ENCODE measurements around the gene AJAP1. TPM values are rescaled to one million over a fixed set of nuclear protein-coding genes. Genes with fewer than 3 reads are reported as not detected.

Gene AJAP1
- total and polyA plus RNA-seq, 2 of the 13 experiments (the other 11 are each of a cell fraction or from before 2014, with no cell fraction given): not detected

DNA sequence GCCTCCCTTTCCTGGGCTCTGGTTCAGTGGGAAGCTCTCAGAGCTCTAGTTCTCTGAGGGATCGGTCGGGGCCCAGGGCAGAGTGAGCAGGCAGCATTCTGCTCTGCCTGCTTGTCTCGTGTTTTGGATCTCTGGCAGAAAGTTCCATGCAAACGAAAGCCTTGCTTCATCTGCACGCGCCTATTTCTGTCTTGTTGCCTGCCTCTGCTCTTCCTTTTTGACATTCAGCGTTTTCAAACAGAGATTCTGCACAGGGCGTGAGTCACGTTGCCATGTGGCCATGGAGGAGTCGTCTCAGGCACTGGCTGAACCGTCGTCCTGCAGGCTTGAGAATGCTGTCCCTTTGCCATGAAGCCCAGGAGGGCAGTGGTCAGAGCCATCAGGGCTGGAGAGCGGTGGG is 20.3 kb downstream of the AJAP1 start:
- no peak overlapping the region for H3K4me3 ChIP-seq (replicated peaks in 1 of 3; ENCODE audit: insufficient read depth in 1 of 3, low read depth in 2 of 3, low read length in 3 of 3)
- H2AFZ ChIP-seq (ENCODE audit: low read length): no peak overlapping the region
- H3K27me3 ChIP-seq (ENCODE audit: control insufficient read depth in 1 of 2, insufficient read depth in 2 of 2, low read length in 2 of 2): peaks cover 1 to 7% of the 10 kb centered on the region in 2 experiments; a peak in 2 of 5 replicates
- intact Hi-C loops (cut with micrococcal nuclease; ENCODE audit: unreplicated experiment): no loop called here
- no peaks in the 10 kb centered on the region for H3K36me3 ChIP-seq (replicated peaks in 1 of 2; ENCODE audit: control insufficient read depth in 1 of 2, insufficient read depth in 2 of 2, low read length in 2 of 2)
- in situ Hi-C loops (cut with HindIII; ENCODE audit: extremely low pct_ligation_motif_present, low pct_unique_long_range_greater_than_20kb): no loop called here
- no peak; the same call in 2 of the 3 replicates for ATAC-seq
- 48% methylated on average over 11 of the region's 13 CpGs for WGBS (ENCODE audit: low lambda C conversion rate)
- H3K27ac ChIP-seq (ENCODE audit: extremely low read length, insufficient read depth, low read length): no peak overlapping the region
- TF ChIP-seq ZNF724P (CRISPR knock-in tag; IDR thresholded peaks at IDR 0.05; ENCODE audit: borderline replicate concordance) (no peak), SAP130 (CRISPR knock-in tag; IDR thresholded peaks at IDR 0.05; ENCODE audit: low read depth) (no peak), ZNF337 (CRISPR knock-in tag; IDR thresholded peaks at IDR 0.05; ENCODE audit: borderline replicate concordance, low read depth) (no peak), MYNN (CRISPR knock-in tag; IDR thresholded peaks at IDR 0.05; ENCODE audit: low read depth) (no peak), NR2C2 (CRISPR knock-in tag; IDR thresholded peaks at IDR 0.05; ENCODE audit: borderline replicate concordance) (no peak), ZNF333 (CRISPR knock-in tag; IDR thresholded peaks at IDR 0.05; ENCODE audit: borderline replicate concordance) (no peak), NCOA1 (CRISPR knock-in tag; IDR thresholded peaks at IDR 0.05) (no peak), MED1 (CRISPR knock-in tag; IDR thresholded peaks at IDR 0.05) (no peak), NAIF1 (CRISPR knock-in tag; IDR thresholded peaks at IDR 0.05; ENCODE audit: borderline replicate concordance) (no peak), STAG1 (CRISPR knock-in tag; IDR thresholded peaks at IDR 0.05) (no peak), AGO2 (optimal IDR thresholded peaks at IDR 0.05; ENCODE audit: low read depth, low read length) (no peak), ZNF788 (CRISPR knock-in tag; IDR thresholded peaks at IDR 0.05; ENCODE audit: borderline replicate concordance) (no peak), RFX1 (IDR thresholded peaks at IDR 0.05) (no peak), ZNF598 (CRISPR knock-in tag; IDR thresholded peaks at IDR 0.05; ENCODE audit: borderline replicate concordance) (no peak), SMC3 (IDR thresholded peaks at IDR 0.05; ENCODE audit: low read length) (no peak), ZSCAN29 (CRISPR knock-in tag; conservative IDR thresholded peaks at IDR 0.05) (no peak), HNRNPH1 (optimal IDR thresholded peaks at IDR 0.05; ENCODE audit: low read depth, low read length) (no peak)
- TF ChIP-seq, protein P1, sequence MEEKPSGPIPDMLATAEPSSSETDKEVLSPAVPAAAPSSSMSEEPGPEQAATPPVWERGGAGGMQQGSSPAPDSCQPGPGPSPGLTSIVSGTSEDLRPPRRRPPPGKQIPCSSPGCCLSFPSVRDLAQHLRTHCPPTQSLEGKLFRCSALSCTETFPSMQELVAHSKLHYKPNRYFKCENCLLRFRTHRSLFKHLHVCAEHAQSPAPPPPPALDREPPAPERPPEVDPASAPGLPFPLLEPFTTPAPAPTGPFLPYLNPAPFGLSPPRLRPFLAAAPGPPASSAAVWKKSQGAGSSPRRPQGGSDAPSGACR (CRISPR knock-in tag; IDR thresholded peaks at IDR 0.05): no peak
- TF ChIP-seq, protein P2, sequence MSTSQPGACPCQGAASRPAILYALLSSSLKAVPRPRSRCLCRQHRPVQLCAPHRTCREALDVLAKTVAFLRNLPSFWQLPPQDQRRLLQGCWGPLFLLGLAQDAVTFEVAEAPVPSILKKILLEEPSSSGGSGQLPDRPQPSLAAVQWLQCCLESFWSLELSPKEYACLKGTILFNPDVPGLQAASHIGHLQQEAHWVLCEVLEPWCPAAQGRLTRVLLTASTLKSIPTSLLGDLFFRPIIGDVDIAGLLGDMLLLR (CRISPR knock-in tag; IDR thresholded peaks at IDR 0.05): no peak
- TF ChIP-seq, protein P3, sequence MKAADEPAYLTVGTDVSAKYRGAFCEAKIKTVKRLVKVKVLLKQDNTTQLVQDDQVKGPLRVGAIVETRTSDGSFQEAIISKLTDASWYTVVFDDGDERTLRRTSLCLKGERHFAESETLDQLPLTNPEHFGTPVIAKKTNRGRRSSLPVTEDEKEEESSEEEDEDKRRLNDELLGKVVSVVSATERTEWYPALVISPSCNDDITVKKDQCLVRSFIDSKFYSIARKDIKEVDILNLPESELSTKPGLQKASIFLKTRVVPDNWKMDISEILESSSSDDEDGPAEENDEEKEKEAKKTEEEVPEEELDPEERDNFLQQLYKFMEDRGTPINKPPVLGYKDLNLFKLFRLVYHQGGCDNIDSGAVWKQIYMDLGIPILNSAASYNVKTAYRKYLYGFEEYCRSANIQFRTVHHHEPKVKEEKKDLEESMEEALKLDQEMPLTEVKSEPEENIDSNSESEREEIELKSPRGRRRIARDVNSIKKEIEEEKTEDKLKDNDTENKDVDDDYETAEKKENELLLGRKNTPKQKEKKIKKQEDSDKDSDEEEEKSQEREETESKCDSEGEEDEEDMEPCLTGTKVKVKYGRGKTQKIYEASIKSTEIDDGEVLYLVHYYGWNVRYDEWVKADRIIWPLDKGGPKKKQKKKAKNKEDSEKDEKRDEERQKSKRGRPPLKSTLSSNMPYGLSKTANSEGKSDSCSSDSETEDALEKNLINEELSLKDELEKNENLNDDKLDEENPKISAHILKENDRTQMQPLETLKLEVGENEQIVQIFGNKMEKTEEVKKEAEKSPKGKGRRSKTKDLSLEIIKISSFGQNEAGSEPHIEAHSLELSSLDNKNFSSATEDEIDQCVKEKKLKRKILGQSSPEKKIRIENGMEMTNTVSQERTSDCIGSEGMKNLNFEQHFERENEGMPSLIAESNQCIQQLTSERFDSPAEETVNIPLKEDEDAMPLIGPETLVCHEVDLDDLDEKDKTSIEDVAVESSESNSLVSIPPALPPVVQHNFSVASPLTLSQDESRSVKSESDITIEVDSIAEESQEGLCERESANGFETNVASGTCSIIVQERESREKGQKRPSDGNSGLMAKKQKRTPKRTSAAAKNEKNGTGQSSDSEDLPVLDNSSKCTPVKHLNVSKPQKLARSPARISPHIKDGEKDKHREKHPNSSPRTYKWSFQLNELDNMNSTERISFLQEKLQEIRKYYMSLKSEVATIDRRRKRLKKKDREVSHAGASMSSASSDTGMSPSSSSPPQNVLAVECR (CRISPR knock-in tag; IDR thresholded peaks at IDR 0.05; ENCODE audit: borderline replicate concordance): no peak
- peaks cover 15% of the 10 kb centered on the region; the same call in 1 of the 2 replicates for H3K4me1 ChIP-seq (ENCODE audit: insufficient read depth, low read length)
- CTCF ChIA-PET (ENCODE audit: low intra/inter-chr PET ratio, low total read pairs): no interaction called here
- no peak overlapping the region for H3K9ac ChIP-seq (ENCODE audit: insufficient read depth, low read depth, low read length)
- peaks cover under 1% of the 10 kb centered on the region; the same call in 1 of the 2 replicates for H3K9me3 ChIP-seq (ENCODE audit: low read length)
- BruUV-seq (replicated peaks): no TSS peak
- no peaks in the 10 kb centered on the region for H3K79me2 ChIP-seq (ENCODE audit: insufficient read depth, low read length)
- no peak for FAIRE-seq
- POLR2A ChIA-PET: interaction anchor here (0.7 kb wide), 1 partner anchor 153 kb away, joined by 3 read pairs; no protein-coding TSS in a partner anchor
- no peaks in the 10 kb centered on the region for H4K20me1 ChIP-seq (ENCODE audit: insufficient read depth, low read length)
- DNase-seq (ENCODE audit: low spot score): no peak
- no peak overlapping the region for H3K4me2 ChIP-seq (ENCODE audit: low read depth, low read length)
